ENCODE measurements around the gene MTHFD1L.

GRCh38 chr6:151015101-151015700, 149.7 kb downstream of the MTHFD1L start:
- TF ChIP-seq CTCF (IDR thresholded peaks at IDR 0.05; ENCODE audit: low read depth, low read length, poor library complexity, severe bottlenecking): no peak
- TF ChIP-seq EZH2phosphoT487 (IDR thresholded peaks at IDR 0.05; ENCODE audit: borderline replicate concordance, low read length): no peak

All from DOHH2 (cell line).